HS-27A (cell line): Measurements from ENCODE around the gene KLHDC8A.
A peak's percentile ranks its signal among the peaks of the same experiment; 100 is the strongest.
"Not testable (repeated sequence)": the region's sequence is repeated elsewhere in the genome, so short reads cannot be mapped to it uniquely, and the experiment has no call there.

ENCODE experiments used
- DNase-seq: peaks from one replicate; pipeline ENCODE4 v3.0.0-alpha.2; 2012; ENCODE audit warnings: low read depth, missing footprints

KLHDC8A gene

GRCh38 chr1:205356440-205357139 is at the start of gene KLHDC8A:
TSS of gene KLHDC8A (minus strand) at chr1:205356922. CDS start at chr1:205343604, 13,318 bp downstream.
- DNase-seq, result no peak

- DNase-seq, result not testable (repeated sequence)
Measured at GRCh38 chr1:205406252-205406651, 49.5 kb upstream of the KLHDC8A start.

- not testable (repeated sequence) for DNase-seq
Measured at GRCh38 chr1:205404484-205404883, 47.8 kb upstream of the KLHDC8A start.

- no peak for DNase-seq
Measured at GRCh38 chr1:205398586-205398985, 41.9 kb upstream of the KLHDC8A start.

- no peak for DNase-seq
Measured at GRCh38 chr1:205396967-205397616, 40.4 kb upstream of the KLHDC8A start.

- DNase-seq, result no peak
Measured at GRCh38 chr1:205395616-205396015, 38.9 kb upstream of the KLHDC8A start.

- DNase-seq, result no peak
Measured at GRCh38 chr1:205392650-205393049, 35.9 kb upstream of the KLHDC8A start.

GRCh38 chr1:205391386-205391785 is 34.7 kb upstream of the KLHDC8A start:
- no peak for DNase-seq

GRCh38 chr1:205387845-205388244 is 31.1 kb upstream of the KLHDC8A start:
- DNase-seq, result no peak

GRCh38 chr1:205382990-205383389 is 26.3 kb upstream of the KLHDC8A start:
- not testable (repeated sequence) for DNase-seq

GRCh38 chr1:205382561-205382960 is 25.8 kb upstream of the KLHDC8A start:
- DNase-seq, result no peak

GRCh38 chr1:205381305-205381704 is 24.6 kb upstream of the KLHDC8A start:
- no peak for DNase-seq

GRCh38 chr1:205380882-205381281 is 24.2 kb upstream of the KLHDC8A start:
- DNase-seq, result no peak

- no peak for DNase-seq
Measured at GRCh38 chr1:205379056-205379455, 22.3 kb upstream of the KLHDC8A start.

- DNase-seq, result no peak
Measured at GRCh38 chr1:205377355-205377754, 20.6 kb upstream of the KLHDC8A start.

GRCh38 chr1:205376739-205377138 is 20.0 kb upstream of the KLHDC8A start:
- DNase-seq, result no peak

GRCh38 chr1:205375835-205376545 is 19.3 kb upstream of the KLHDC8A start:
- DNase-seq, result no peak

- peak; percentile 62 for DNase-seq
Measured at GRCh38 chr1:205374210-205375078, 17.7 kb upstream of the KLHDC8A start.

GRCh38 chr1:205373798-205374175 is 17.1 kb upstream of the KLHDC8A start:
- DNase-seq, result no peak

- no peak for DNase-seq
Measured at GRCh38 chr1:205373022-205373797, 16.5 kb upstream of the KLHDC8A start.
